ENCODE data around the gene PRPF6.

PRPF6 gene

DNA sequence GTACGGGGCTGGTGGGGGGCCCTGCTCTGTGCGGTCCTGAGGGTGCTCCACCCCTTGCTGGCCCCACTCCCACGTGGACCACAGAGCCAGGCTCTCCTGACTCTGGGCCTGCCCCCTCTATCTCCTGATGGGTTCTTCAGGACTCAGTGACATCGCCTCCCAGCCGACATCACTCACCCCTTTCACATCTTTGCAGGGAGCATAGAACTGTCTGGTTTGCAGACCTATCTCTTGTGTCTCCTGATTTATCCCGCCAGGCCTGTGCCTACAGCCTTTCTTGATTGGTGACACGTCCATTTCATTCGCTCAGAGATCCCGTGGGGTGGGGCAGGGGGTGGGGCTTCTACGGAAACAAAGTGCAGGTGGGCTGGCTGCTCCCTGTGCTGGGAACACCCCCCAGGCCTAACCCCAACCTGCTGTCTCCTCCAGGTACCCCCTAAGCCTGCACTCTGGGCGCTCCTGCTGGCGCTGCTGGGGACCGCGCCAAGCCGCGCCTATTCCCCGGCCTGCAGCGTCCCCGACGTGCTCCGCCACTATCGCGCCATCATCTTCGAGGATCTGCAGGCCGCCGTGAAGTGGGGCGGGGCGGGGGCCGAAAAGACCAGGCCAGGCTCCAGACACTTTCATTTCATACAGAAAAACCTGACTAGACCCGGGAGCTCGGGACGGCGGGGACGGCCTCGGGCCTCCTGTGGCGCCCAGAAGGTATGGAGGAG, 56.7 kb downstream of the PRPF6 start:
- ATAC-seq (replicated peaks) (no peak), DNase-seq (no peak)
- peak overlapping the region in 1 of 2 donors; percentile 85 for H3K27ac Mint-ChIP-seq
- peaks cover 30% of the 10 kb centered on the region for H3K36me3 Mint-ChIP-seq (ENCODE audit: insufficient read depth)
- H3K4me3 Mint-ChIP-seq, result peak overlapping the region; percentile 69 to 75
- H3K27me3 Mint-ChIP-seq, result no peaks in the 10 kb centered on the region
- peaks cover 25 to 34% of the 10 kb centered on the region in 2 donors for H3K4me1 Mint-ChIP-seq (ENCODE audit: low read depth in 2 of 2)
- no peaks in the 10 kb centered on the region for H3K9me3 Mint-ChIP-seq

DNA sequence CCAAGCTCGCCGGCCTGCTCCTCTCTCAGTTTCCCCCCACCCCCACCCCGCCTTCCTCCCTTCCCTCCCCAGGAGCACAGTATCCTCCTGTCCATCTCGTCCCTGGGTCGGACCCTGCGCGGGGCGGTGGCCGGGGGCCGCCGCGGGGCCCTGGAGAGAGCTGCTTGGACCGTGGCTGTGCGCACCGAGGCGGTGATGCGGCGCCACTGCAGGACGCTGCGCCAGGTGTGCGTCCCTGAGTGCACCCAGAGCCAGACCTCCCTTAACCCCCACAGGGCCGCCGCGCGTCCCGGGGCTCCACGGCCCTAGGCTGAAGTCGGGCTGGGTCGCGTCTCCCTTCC, 57.3 kb downstream of the PRPF6 start:
- Mint-ChIP-seq H3K4me3 (peak overlapping the region; percentile 69 to 75), H3K27me3 (no peaks in the 10 kb centered on the region), H3K36me3 (ENCODE audit: insufficient read depth) (peaks cover 24% of the 10 kb centered on the region), H3K9me3 (no peaks in the 10 kb centered on the region), H3K27ac (no peak overlapping the region), H3K4me1 (ENCODE audit: low read depth in 2 of 2) (peaks cover 23 to 34% of the 10 kb centered on the region in 2 donors)
- ATAC-seq (replicated peaks) (peak; percentile 14), DNase-seq (no peak)

DNA sequence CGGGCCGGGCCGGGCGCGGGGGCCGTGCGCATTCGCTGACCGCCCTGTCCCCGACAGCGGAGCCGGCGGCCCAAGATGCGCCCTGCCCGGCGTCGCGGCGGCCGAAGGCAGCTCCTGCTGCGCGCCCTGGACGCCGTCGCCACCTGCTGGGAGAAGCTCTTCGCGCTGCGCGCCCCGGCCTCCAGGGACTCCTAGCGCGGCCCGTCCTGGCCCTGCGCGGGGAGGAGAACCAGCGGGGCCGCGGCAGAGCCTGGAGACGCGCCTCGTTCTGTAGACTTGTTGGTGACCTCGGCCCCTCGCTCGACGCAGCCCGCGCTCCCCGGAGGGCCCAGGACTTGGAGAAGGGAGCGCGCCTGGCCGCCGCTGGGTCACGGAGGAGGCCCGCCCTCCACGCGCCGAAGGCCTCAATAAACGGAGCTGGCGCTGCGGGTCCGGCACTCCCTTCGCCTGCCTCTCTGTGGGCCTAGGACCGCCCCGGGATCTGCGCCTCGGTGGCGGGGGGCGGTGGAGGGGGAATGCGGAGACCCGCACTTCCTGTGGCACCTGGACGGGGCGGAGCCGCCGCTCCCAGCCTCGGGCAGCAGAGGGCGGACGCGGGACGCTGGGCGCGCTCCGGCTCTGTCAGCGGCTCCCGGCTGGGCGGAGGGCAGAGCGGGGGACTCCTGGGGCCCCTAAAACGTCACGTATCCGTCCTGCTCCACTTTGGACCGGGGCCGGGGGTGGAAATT, 57.8 kb downstream of the PRPF6 start:
- ATAC-seq (replicated peaks) (peak; percentile 74), DNase-seq (peak; percentile 62 to 76 (median 75))
- H3K27ac Mint-ChIP-seq, result no peak overlapping the region
- H3K9me3 Mint-ChIP-seq, result no peaks in the 10 kb centered on the region
- H3K36me3 Mint-ChIP-seq (ENCODE audit: insufficient read depth), result peaks cover 19% of the 10 kb centered on the region
- H3K27me3 Mint-ChIP-seq, result no peaks in the 10 kb centered on the region
- peaks cover 23 to 38% of the 10 kb centered on the region in 2 donors for H3K4me1 Mint-ChIP-seq (ENCODE audit: low read depth in 2 of 2)
- H3K4me3 Mint-ChIP-seq, result peak overlapping the region; percentile 69 to 75

DNA sequence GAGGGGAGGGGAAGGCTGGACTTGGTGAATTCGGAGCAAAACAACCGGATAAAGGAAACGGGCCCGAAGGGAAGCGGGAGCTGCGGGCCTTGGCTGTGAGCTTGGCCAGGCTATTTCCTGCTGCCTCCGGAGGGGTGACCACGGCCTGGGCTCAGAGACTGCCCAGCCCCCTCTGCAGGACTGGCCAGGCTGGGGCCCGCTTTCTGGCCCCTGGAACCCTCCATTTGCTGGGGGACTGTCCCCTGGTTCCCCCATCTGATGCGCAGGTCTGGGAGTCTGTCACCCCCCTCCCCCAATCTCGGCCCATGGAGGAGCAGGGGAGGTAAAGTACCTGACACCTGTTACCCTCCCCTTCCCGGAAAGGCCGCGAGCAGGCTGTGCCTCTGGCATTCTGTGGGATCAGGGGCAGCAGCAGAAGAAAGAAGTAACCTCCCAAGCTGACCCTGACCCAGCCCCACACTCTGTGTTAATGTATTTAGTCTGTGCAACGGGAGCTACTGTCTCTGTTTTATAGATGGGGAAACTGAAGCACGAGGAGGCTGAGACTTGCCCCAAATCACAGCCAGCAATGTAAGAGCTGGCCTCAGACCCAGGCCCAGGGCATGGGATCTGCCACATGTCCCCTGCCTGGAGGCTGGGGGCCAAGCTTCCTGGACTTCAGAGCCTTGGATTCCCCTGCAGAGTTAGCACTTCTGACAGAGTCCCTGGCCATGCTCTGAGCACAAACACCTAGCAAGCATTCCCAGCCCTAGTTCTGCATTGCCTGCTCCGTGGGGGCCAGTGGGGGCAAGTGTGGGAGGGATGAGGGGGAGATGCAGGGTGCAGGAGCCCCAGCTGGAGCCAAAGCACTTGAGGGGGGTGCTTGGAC, 58.6 kb downstream of the PRPF6 start:
- DNase-seq (no peak), ATAC-seq (replicated peaks) (no peak)
- Mint-ChIP-seq H3K27ac (no peak overlapping the region), H3K9me3 (no peaks in the 10 kb centered on the region), H3K4me1 (ENCODE audit: low read depth in 2 of 2) (peaks cover 20 to 36% of the 10 kb centered on the region in 2 donors), H3K4me3 (peak overlapping the region; percentile 69 to 75), H3K36me3 (ENCODE audit: insufficient read depth) (peaks cover 17% of the 10 kb centered on the region), H3K27me3 (peaks cover 0 to 4% of the 10 kb centered on the region in 2 donors)

DNA sequence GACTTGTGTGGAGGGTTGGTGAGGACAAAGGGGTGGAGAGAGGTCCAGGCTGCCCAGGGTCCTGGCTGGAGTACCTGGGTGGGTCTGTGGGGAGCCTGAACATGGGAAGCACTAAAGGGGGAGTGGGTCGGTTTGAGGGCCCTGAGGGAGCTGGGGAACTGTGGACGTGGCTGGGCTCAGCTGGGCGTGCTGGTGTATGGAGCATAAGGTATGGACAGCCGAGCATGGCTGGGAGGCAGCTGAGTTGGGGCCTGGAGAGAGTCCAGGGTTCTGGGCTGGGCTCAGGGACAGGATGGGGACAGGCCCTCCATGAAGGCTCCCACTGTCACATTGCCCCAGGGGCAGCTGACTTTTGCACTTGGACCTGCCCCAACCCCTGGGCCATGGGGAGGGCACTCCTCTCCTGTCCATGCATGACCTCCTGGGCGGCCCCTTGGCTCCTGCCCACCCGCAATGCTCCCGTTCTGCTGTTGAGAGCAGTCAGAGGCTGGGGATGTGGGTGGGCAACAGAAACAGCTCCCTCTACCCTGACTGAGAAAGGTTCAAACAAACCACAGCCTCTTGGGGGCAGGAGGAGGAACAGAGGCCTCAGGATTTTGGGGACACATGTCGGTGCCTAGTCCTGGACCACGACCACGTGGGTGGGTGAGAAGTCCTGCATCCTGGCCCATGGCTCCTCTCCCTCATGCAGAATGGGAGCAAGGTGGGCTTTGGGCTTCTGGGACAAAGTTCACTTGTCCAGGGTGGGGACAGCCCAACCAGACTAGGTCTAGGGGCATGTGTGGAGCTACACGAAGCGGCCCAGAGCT, 59.5 kb downstream of the PRPF6 start:
- Mint-ChIP-seq H3K36me3 (ENCODE audit: insufficient read depth) (peaks cover 10% of the 10 kb centered on the region), H3K4me3 (peak overlapping the region; percentile 69 to 78), H3K4me1 (ENCODE audit: low read depth in 2 of 2) (peaks cover 15 to 30% of the 10 kb centered on the region in 2 donors), H3K9me3 (no peaks in the 10 kb centered on the region), H3K27ac (no peak overlapping the region), H3K27me3 (peaks cover 0 to 13% of the 10 kb centered on the region in 2 donors)
- DNase-seq (no peak), ATAC-seq (replicated peaks) (no peak)

DNA sequence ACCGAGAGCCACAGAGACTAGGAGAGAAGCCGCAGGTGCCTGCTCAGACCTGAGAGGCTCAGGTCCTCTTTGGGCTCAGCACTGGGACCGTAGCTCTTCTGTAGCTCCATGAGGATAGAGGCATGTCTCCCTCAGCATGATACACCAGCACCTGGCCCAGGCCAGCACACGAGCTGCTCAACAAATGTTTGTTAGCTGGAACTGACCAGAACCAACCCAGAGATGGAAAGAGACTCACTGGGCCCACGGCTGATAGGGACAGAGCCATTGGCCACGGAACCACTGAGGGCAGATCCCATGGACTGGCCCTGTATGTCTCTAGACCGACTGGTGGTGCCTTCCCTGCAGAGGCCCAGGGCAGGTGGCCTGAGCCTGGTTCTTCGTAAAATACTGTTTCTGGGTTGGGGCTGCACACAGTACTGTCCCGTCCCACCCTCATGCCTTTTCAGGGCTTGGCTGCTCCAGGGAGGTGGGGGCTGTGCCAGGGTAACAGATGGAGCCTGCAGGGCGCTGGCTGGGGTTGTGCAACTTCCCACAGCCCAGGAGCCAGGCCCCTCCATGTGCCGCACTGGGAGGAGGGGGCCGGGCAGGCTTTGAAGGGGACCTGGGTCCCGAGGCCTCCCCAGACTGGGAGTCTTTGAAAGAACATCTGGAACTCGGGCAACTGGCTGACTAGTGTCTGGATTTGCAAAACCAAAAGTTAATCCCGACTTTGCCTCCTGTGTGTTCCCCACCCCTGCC, 60.3 kb downstream of the PRPF6 start:
- no peak overlapping the region for H3K27ac Mint-ChIP-seq
- no peak for DNase-seq

DNA sequence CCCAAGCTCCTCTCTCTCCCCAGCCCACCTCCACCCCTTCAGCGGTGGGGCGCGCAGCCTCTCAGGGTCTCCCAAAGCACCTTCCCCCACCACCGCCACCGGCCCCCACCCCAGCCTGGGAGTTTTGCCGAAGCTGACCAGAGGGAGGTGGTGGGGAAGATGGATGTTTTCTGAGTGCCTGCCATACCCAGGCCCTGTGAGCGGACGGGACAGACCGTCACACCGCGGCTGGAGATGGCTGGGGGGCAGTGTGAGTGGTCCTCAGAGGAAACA, 60.8 kb downstream of the PRPF6 start:
- Mint-ChIP-seq H3K9me3 (no peaks in the 10 kb centered on the region), H3K27me3 (peaks cover 11 to 26% of the 10 kb centered on the region in 2 donors), H3K4me3 (peak overlapping the region; percentile 76 to 78), H3K27ac (peak overlapping the region in 1 of 2 donors; percentile 59), H3K36me3 (ENCODE audit: insufficient read depth) (peaks cover 12% of the 10 kb centered on the region), H3K4me1 (ENCODE audit: low read depth in 2 of 2) (peaks cover 14 to 33% of the 10 kb centered on the region in 2 donors)
- DNase-seq (no peak), ATAC-seq (replicated peaks) (no peak)

More for the DNA sequence above, 60.3 kb downstream of the PRPF6 start:
- Mint-ChIP-seq H3K9me3 (no peaks in the 10 kb centered on the region), H3K36me3 (ENCODE audit: insufficient read depth) (peaks cover 10% of the 10 kb centered on the region), H3K4me1 (ENCODE audit: low read depth in 2 of 2) (peaks cover 15 to 33% of the 10 kb centered on the region in 2 donors), H3K4me3 (peak overlapping the region; percentile 37 to 78), H3K27me3 (peaks cover 6 to 20% of the 10 kb centered on the region in 2 donors)
- ATAC-seq (replicated peaks), result no peak

DNA sequence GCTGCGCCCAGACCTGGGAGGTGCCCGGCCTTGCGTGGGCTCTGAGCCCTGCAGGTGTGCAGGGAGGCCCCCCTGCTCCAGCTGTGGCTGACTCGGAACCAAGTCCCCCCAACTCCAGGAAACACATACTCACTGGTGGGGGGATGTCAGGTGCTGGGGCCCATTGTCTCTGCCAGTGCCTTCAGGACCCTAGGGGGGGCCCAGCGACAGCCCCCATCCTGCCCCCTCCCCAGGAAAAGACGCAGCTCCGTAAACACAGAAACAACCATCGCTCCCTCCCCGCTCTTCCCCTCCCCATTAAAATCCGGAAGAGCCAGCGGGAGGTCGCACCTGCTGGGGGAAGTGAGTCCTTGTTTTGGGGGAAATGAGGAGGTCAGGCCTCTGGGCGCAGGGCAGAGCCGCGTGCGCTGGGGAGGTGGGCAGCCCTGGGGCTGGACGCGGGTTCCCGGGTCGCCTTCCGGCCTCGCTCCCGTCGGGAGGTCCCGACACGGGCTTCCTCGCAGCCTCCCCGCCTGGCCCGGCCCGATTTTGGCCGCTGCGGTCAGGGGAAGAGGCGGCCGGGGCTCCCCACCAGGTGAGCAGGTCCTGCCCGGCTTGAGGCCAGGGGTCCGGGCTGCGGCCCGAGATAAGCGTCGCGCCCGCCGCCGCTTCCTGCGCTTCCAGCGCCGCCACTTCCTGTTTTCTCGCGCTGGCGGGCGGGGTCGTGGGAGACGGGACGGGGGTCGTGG, 61.3 kb downstream of the PRPF6 start:
- Mint-ChIP-seq H3K9me3 (no peaks in the 10 kb centered on the region), H3K36me3 (ENCODE audit: insufficient read depth) (peaks cover 13% of the 10 kb centered on the region), H3K27me3 (peaks cover 16 to 31% of the 10 kb centered on the region in 2 donors), H3K27ac (peak overlapping the region; percentile 59 to 67), H3K4me1 (ENCODE audit: low read depth in 2 of 2) (peaks cover 15 to 29% of the 10 kb centered on the region in 2 donors), H3K4me3 (peak overlapping the region; percentile 76 to 78)
- ATAC-seq (replicated peaks) (no peak), DNase-seq (no peak)

DNA sequence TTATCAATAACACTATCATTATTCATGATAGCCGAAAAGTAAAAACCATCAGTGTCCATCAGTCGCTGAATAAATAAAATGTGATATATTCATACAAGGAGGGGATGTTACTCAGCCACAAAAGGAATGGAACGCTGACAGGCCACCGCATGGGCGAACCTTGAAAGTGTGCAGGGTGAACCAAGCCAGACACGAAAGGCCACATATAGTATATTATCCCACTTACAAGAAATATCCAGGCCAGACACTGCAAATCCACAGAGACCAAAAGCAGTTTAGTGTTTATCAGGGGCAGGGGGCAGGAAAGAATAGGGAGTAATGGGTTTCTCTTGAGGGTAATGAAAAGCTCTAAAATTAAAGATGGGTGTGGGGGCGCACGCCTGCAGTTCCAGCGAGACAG, 62.8 kb downstream of the PRPF6 start:
- H3K27ac Mint-ChIP-seq, result peak overlapping the region in 1 of 2 donors; percentile 50
- peaks cover 19 to 38% of the 10 kb centered on the region in 2 donors for H3K27me3 Mint-ChIP-seq
- H3K9me3 Mint-ChIP-seq, result no peaks in the 10 kb centered on the region
- DNase-seq (no peak), ATAC-seq (replicated peaks) (no peak)
- peaks cover 5% of the 10 kb centered on the region for H3K36me3 Mint-ChIP-seq (ENCODE audit: insufficient read depth)
- peak overlapping the region; percentile 63 to 64 for H3K4me3 Mint-ChIP-seq
- peaks cover 14 to 22% of the 10 kb centered on the region in 2 donors for H3K4me1 Mint-ChIP-seq (ENCODE audit: low read depth in 2 of 2)

DNA sequence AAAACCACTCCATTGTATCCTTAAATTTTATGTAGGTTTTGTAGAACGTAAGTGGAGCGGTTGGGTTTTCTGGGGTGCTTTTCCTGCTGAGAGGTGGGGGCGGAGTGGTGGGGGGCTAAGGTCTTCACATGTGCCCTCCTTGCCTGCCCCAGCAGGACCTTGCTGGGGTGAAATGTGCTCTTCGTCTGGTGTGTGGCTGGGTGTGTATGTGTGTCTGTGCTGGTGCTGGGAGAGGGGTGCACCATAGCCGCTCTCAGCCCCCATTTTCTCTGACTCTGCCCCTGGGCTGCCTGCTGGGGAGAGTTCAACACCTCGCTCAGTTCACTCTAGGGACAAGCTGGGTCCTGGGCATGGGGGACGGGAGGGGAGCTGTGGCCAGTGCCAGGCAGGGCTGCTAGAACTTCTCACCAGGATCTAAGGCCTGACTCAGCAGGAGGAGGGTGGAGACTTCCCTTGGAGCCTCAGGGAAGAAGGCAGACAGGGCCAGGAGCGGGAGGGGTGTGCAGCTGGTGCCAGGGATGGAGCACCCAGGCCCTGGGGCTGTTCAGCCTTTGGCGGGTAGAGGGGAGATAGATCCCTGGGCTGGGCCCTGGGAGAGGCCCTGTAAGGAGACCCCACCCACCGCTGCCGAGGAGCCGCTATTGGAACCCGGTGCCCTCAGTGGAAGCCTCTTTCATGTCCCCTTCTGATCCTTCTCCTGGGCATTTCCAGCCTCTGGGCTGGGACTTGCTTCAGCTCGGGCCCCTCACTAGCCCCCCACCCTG, 63.7 kb downstream of the PRPF6 start:
- H3K4me1 Mint-ChIP-seq (ENCODE audit: low read depth in 2 of 2), result peaks cover 14 to 19% of the 10 kb centered on the region in 2 donors
- DNase-seq, result no peak
- H3K36me3 Mint-ChIP-seq (ENCODE audit: insufficient read depth), result peaks cover 5% of the 10 kb centered on the region
- no peaks in the 10 kb centered on the region for H3K9me3 Mint-ChIP-seq
- no peak for ATAC-seq (replicated peaks)
- H3K27me3 Mint-ChIP-seq, result peaks cover 19 to 38% of the 10 kb centered on the region in 2 donors
- H3K4me3 Mint-ChIP-seq, result no peak overlapping the region
- H3K27ac Mint-ChIP-seq, result no peak overlapping the region

DNA sequence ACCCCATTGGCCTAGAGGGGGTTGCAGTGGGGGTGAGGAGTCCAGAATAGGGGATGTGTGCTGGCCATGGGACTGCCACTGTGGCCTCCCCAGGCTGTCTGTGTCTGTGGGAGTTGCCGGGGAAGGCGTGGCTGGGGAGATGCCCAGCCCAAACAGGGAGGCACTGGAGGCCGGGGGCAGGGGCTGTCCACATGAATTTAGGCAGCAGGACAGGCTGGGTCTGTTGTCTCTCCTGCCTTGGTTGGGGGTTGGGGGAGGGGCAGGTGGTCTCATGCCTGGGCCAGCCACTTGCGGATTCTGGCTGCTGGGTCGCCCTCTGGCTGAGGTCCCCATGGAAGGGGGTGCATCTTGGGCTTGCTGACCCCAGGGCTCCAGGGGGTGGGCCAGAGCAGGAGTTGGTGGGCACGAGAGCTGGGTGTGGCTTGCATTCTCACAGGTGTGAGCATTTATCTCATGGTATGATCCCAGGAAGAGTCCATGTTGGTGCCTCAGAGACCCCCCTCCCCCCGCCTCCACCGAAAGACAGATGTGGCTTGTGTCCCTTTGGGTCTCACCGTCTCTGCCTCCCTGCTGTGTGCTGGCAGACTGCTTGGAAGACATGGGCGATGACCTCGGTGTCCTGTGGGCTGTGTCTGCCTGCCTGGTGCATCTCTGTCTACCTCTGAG, 64.5 kb downstream of the PRPF6 start:
- peaks cover 19 to 44% of the 10 kb centered on the region in 2 donors for H3K27me3 Mint-ChIP-seq
- no peak overlapping the region for H3K4me3 Mint-ChIP-seq
- H3K9me3 Mint-ChIP-seq, result no peaks in the 10 kb centered on the region
- H3K36me3 Mint-ChIP-seq (ENCODE audit: insufficient read depth), result peaks cover 5% of the 10 kb centered on the region
- ATAC-seq (replicated peaks), result no peak
- no peak for DNase-seq
- H3K4me1 Mint-ChIP-seq (ENCODE audit: low read depth in 2 of 2), result peaks cover 13 to 14% of the 10 kb centered on the region in 2 donors
- H3K27ac Mint-ChIP-seq, result peak overlapping the region in 1 of 2 donors; percentile 23
